Globus pallidus (tissue), 1 donor: Measurements from ENCODE around the gene UST.
A peak's percentile ranks its signal among the peaks of the same experiment; 100 is the strongest.
"Not testable (repeated sequence)": the region's sequence is repeated elsewhere in the genome, so short reads cannot be mapped to it uniquely, and the experiment has no call there.

Experiments used
- DNase-seq: peaks from one replicate; pipeline ENCODE4 v3.0.0-alpha.2; 2015; ENCODE audit warnings: low spot score

The UST gene

GRCh38 chr6:148869585-148869984, 122.8 kb downstream of the UST start:
- DNase-seq, result no peak

DNA sequence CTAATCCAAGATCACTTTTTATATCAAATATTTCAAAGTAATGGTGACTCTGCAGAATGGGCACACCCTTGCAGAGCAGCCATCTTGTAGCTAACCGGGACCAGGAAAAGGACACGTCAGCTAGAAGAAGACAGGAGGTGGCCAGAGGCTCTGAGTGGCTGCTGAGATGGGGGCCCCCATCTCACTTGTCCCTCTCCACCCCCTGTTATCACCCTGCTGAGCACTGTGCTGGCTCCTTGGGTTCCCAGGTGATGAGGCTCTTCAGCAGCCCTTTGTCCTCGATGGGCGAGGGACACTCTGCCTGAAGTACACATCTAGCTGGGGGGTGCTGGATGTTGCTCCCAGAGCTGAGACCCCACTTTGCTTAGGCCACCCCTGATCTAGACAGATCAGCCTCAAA, 126.3 kb downstream of the UST start:
- no peak for DNase-seq

DNA sequence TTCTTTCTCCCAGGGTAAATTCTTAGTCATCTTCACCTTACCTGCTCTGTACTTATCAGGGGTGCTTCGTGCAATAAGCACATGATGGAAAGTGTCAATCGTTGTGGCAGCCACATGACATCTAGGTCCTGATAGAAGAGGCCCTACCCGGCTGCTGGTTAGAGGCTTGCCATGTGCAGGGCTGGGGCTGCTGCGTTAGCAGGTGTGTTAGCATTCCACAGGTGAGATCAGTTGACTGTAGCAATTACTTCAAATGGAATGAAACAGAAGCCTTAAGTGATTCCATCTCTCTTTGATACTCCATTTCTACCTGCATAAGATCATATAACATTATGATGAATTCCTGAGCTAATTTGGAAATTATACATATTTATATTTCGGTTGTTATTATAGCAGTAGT, 127.0 kb downstream of the UST start:
- DNase-seq, result no peak

- DNase-seq, result peak; percentile 7
Measured at GRCh38 chr6:148874698-148875293, 128.0 kb downstream of the UST start.

- no peak for DNase-seq
Measured at GRCh38 chr6:148878683-148879082, 131.9 kb downstream of the UST start.

- DNase-seq, result not testable (repeated sequence)
Measured at GRCh38 chr6:148880742-148881141, 133.9 kb downstream of the UST start.

GRCh38 chr6:148881593-148882311, 134.9 kb downstream of the UST start:
- no peak for DNase-seq

- DNase-seq, result no peak
Measured at GRCh38 chr6:148883270-148883669, 136.4 kb downstream of the UST start.

GRCh38 chr6:148884461-148884860, 137.6 kb downstream of the UST start:
- no peak for DNase-seq

DNA sequence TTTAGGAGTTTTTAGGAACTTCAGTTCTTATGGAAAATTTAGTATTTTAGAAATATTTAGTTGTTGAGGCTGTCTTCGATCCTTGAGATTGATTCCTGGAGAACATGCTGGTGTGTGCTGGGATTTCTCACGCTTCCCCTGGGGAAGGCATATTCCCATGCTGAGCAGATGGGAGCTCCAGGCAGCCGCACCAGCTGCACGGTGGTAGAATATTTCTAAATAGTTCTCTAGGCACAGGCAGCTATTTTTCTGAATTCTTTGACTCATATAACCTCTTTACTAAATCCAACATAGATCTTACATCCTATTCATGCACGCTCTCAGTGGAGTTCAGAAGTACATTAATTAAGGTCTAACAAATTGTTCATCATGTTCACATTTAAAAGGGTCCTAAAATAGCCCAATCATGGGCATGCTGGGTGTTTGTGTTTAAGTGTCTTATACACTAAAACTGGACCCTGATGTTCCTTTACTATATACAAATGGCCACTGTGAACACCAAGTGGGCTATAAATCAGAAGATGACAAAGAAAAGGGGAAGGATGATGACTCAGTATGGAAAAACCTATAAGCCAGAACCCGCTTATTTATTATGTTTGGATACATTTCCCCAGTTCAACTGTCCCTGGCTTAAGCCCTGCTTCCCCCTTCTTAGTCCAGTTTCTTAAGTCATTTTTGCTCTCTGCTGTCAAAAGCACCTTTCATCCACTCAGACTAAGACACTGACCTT, 138.5 kb downstream of the UST start:
- DNase-seq, result no peak

- no peak for DNase-seq
Measured at GRCh38 chr6:148885925-148886845, 139.4 kb downstream of the UST start.

DNA sequence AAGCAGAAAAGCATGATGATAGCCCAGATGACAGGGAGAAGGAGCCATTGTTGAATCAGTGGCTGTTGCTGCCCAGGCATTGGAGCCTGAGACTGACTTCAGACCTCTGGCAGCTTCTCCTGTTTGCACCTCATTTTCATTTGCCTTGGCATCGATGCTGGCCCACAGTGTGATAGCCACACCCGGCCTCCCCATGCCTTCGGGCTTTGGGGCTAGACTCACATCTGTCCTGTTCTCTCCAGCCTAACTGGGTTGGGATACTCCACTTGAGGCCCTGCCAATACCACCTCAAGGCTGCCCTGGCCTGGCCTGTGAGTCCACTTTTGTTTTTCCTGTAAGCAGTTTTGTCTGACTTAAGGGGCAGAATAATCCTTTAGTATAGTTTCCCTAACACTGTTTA, 140.4 kb downstream of the UST start:
- no peak for DNase-seq

DNA sequence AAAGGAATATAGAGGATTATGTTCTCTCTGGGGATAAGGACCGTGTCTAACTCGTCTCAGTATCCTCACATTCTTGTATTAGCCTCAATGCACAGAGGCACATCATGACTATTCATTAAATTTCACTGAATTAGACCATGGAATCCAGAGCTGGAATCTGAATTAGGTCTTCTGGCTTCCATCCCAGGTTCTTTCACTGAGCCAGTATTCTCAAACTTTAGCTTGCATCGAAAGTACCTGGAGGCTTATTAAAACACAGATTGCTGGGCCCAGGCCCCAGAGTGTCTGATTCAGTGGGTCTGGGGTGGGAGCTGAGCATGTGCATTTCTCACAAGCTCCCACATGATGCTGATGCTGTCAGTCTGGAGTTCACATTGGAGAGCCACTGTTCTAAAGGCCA, 142.0 kb downstream of the UST start:
- peak; percentile 33 for DNase-seq

DNA sequence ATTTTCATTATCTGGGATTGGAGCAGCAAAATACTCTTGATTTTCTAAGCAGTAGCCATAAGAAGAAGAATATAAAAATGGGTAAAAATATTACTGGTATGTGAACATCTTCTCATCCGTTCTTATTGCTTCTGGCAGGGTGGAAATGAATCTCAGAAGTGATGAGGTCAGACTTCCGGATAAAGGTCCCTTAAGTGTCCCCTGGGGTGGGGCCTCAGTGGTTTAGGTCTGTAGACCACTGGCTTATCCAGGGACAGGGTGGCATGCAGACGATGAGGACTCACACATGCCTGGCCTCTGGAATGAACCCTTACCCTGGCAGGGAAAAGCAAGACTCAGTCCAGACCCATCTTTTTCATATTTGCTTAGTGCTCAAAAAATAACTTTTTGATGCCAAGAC, 143.3 kb downstream of the UST start:
- DNase-seq, result no peak

DNA sequence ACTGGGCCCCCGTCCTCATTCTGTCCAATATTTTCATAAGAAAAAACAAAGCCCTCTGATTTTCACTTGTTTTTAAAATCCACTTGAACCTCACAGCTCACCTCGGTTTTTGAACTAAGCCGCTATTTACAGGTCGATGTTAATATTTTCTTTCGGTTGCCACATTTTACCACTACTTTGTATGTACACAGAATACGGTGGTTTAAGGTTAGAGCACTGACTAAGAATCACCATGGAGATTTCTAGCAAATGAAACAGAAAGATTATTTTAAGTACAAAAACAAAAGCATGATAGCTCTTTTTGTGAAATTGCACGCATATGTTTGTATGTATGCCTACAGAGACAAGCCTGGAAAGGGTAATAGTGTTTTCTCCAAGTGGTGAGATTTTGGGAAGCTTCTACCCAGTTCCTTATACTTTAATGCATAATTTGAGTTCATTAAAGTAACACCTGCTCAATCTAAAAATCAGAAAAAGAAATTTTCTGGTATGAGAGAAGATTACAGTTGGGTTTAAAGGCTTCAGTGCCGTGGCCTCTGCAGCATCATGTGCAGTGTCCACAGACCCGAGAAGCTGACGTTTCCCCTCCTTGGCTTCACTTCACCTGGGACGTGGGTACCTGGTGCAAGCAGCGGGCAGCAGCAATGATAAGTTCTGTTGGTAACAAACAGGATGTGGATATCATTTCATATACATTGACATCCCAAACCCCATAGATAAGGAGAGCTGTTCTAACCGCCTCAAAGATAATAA, 144.0 kb downstream of the UST start:
- DNase-seq, result no peak

DNA sequence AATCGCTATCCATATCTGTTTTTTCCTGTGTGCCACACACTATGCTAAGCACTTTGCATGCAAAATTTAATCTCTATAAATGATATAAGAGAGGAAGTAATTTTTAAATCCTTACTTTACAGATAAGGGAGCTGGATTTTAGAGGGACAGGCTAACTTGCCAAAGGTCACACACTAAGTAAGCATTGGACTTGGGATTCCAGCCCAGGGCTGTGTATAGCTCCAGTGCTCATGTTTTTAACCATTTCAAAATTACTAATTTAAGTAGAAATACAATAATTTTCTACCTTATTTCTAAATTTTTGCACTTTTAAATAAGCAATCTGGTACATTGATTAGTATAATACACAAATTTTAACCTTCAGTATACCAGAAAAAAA, 144.6 kb downstream of the UST start:
- no peak for DNase-seq

- no peak for DNase-seq
Measured at GRCh38 chr6:148892247-148892646, 145.4 kb downstream of the UST start.

GRCh38 chr6:148893073-148893472, 146.2 kb downstream of the UST start:
- no peak for DNase-seq

DNA sequence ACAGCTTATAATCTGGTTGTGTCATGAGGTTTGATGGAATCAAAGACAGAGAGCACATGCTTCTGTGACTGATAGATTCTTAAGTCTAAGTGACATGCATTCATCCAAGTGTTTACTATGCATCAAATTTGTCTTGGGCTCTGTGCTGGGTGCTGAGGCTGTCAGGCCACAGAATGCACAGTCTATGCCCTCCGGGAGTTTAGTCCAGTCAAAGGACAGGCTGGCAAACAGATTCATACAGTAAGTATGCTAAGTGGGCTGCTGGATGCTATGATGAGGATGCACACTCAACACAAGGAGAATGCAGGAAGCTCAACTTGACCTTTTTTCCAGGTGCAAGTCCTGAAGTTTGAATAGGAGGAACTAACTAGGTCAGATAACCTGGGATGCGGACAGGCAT, 146.7 kb downstream of the UST start:
- DNase-seq, result no peak

- DNase-seq, result no peak
Measured at GRCh38 chr6:148898376-148899014, 151.7 kb downstream of the UST start.
